Endothelial cell of umbilical vein (primary cell): Measurements from ENCODE around the gene METAP1.
"Not testable (repeated sequence)": the region's sequence is repeated elsewhere in the genome, so short reads cannot be mapped to it uniquely, and the experiment has no call there.

Experiments
- CTCF ChIP-seq, 2 donors: IDR thresholded peaks; 1 replicate in 1 of 2; 2 replicates in 1 of 2; pipeline ENCODE4 v1.5.1; 2011; ENCODE audit warnings: low read length in 2 of 2, mild to moderate bottlenecking in 2 of 2, moderate library complexity in 2 of 2, control low read depth in 1 of 2, inconsistent platforms in 1 of 2, low read depth in 1 of 2; ENCODE audit not compliant: insufficient read depth in 1 of 2; ENCODE audit errors: extremely low read depth in 1 of 2
- MAX ChIP-seq: IDR thresholded peaks from 2 replicates; pipeline ENCODE4 v1.6.1; 2011; ENCODE audit not compliant: insufficient read depth, insufficient read length
- POLR2AphosphoS5 ChIP-seq: IDR thresholded peaks from 2 replicates; pipeline ENCODE4 v1.6.1; 2012; ENCODE audit warnings: low read depth, mild to moderate bottlenecking, control low read depth, low read length, moderate library complexity; ENCODE audit not compliant: insufficient read depth

DNA sequence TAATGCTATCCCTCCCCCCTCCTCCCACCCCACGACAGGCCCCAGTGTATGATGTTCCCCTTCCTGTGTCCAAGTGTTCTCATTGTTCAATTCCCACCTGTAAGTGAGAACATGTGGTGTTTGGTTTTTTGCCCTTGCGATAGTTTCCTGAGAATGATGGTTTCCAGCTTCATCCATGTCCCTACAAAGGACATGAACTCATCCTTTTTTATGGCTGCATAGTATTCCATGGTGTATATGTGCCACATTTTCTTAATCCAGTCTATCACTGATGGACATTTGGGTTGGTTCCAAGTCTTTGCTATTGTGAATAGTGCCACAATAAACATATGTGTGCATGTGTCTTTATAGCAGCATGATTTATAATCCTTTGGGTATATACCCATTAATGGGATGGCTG is 70.0 kb downstream of the METAP1 start:
- not testable (repeated sequence) for TF ChIP-seq CTCF (IDR thresholded peaks at IDR 0.05; ENCODE audit: extremely low read depth in 1 of 2, insufficient read depth in 1 of 2, low read depth in 1 of 2, low read length in 2 of 2); MAX; POLR2AphosphoS5
